Measurements from ENCODE around the gene RPL13. TPM values are rescaled to one million over a fixed set of nuclear protein-coding genes. Genes with fewer than 3 reads are reported as not detected.

Gene RPL13
- total and polyA plus RNA-seq, 2 of the 13 experiments (the other 11 are each of a cell fraction or from before 2014, with no cell fraction given) = 2,988 to 4,411 TPM

DNA sequence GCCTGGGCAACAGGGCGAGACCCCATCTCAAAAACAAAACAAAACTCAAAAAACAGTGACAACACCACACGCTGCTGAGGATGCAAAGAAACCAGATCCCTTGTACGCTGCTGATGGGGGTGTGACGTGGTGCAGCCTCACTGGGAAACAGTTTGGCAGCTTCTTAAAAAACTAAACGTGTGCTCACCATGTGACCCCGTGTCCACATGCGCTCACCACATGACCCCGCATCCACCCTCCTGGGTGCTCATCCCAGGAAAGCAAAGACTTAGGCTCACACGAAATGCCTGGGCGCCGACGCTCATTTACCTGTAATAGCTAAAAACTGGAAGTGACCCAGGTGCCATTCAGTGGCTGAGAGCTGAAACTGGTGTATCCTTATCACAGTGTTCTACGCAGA lies 19.9 kb upstream of the RPL13 start:
- Histone ChIP-seq H3K36me3 (replicated peaks in 1 of 2; ENCODE audit: control insufficient read depth in 1 of 2, insufficient read depth in 2 of 2, low read length in 2 of 2) (peaks cover 23 to 31% of the 10 kb centered on the region in 2 experiments), H3K4me3 (replicated peaks in 1 of 3; ENCODE audit: insufficient read depth in 1 of 3, low read depth in 2 of 3, low read length in 3 of 3) (no peak overlapping the region), H4K20me1 (ENCODE audit: insufficient read depth, low read length) (peaks cover 3% of the 10 kb centered on the region; the same call in 1 of the 2 replicates), H2AFZ (ENCODE audit: low read length) (no peak overlapping the region), H3K27me3 (ENCODE audit: control insufficient read depth in 1 of 2, insufficient read depth in 2 of 2, low read length in 2 of 2) (no peaks in the 10 kb centered on the region; a peak in 1 of 5 replicates), H3K4me2 (ENCODE audit: low read depth, low read length) (no peak overlapping the region), H3K4me1 (ENCODE audit: insufficient read depth, low read length) (peaks cover 22% of the 10 kb centered on the region), H3K9ac (ENCODE audit: insufficient read depth, low read depth, low read length) (no peak overlapping the region), H3K9me3 (ENCODE audit: low read length) (no peaks in the 10 kb centered on the region), H3K79me2 (ENCODE audit: insufficient read depth, low read length) (no peaks in the 10 kb centered on the region), H3K27ac (ENCODE audit: extremely low read length, insufficient read depth, low read length) (no peak overlapping the region)
- BruUV-seq (replicated peaks) = no TSS peak
- 97% methylated on average over 13 of the region's 13 CpGs for WGBS (ENCODE audit: low lambda C conversion rate)
- no peak for TF ChIP-seq TBL1XR1 (IDR thresholded peaks at IDR 0.05; ENCODE audit: borderline replicate concordance, low read length, partially characterized antibody)
- TF ChIP-seq HMG20B (CRISPR knock-in tag; conservative IDR thresholded peaks at IDR 0.05) = no peak
- no peak for TF ChIP-seq ZNF776 (CRISPR knock-in tag; IDR thresholded peaks at IDR 0.05)
- no peak for TF ChIP-seq ZNF883 (CRISPR knock-in tag; IDR thresholded peaks at IDR 0.05; ENCODE audit: not compliant biosample characterization)
- TF ChIP-seq, protein P1, sequence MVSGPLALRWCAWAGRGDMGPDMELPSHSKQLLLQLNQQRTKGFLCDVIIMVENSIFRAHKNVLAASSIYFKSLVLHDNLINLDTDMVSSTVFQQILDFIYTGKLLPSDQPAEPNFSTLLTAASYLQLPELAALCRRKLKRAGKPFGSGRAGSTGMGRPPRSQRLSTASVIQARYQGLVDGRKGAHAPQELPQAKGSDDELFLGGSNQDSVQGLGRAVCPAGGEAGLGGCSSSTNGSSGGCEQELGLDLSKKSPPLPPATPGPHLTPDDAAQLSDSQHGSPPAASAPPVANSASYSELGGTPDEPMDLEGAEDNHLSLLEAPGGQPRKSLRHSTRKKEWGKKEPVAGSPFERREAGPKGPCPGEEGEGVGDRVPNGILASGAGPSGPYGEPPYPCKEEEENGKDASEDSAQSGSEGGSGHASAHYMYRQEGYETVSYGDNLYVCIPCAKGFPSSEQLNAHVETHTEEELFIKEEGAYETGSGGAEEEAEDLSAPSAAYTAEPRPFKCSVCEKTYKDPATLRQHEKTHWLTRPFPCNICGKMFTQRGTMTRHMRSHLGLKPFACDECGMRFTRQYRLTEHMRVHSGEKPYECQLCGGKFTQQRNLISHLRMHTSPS (CRISPR knock-in tag; IDR thresholded peaks at IDR 0.05; ENCODE audit: low read depth) = no peak
- TF ChIP-seq MTF1 (CRISPR knock-in tag; IDR thresholded peaks at IDR 0.05) = no peak
- TF ChIP-seq, protein P2, sequence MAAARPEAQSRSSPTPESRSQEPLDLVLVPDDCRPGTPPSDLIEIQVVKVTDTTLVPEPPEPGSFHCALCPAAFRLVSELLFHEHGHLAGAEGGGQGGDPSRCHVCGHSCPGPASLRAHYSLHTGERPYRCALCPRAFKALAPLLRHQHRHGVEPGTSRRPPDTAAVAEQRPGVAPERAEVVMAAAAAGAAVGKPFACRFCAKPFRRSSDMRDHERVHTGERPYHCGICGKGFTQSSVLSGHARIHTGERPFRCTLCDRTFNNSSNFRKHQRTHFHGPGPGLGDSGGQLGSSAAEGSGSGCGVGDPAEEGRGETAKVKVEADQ (CRISPR knock-in tag; IDR thresholded peaks at IDR 0.05; ENCODE audit: borderline replicate concordance) = no peak
- ChIA-PET CTCF (ENCODE audit: low intra/inter-chr PET ratio, low total read pairs) (no interaction called here), POLR2A (no interaction called here)
- no peak for ATAC-seq
- no peak for FAIRE-seq
- in situ Hi-C loops (cut with HindIII; ENCODE audit: extremely low pct_ligation_motif_present, low pct_unique_long_range_greater_than_20kb) = no loop called here
- no peak for DNase-seq (ENCODE audit: low spot score)
- intact Hi-C loops (cut with micrococcal nuclease; ENCODE audit: unreplicated experiment) = no loop called here
